Medulla oblongata (tissue), 1 donor: ENCODE results near the gene FAM3C.

ENCODE experiments used
- DNase-seq: peaks from one replicate; pipeline ENCODE4 v3.0.0-alpha.2; 2015; ENCODE audit errors: extremely low spot score

Gene FAM3C

DNA sequence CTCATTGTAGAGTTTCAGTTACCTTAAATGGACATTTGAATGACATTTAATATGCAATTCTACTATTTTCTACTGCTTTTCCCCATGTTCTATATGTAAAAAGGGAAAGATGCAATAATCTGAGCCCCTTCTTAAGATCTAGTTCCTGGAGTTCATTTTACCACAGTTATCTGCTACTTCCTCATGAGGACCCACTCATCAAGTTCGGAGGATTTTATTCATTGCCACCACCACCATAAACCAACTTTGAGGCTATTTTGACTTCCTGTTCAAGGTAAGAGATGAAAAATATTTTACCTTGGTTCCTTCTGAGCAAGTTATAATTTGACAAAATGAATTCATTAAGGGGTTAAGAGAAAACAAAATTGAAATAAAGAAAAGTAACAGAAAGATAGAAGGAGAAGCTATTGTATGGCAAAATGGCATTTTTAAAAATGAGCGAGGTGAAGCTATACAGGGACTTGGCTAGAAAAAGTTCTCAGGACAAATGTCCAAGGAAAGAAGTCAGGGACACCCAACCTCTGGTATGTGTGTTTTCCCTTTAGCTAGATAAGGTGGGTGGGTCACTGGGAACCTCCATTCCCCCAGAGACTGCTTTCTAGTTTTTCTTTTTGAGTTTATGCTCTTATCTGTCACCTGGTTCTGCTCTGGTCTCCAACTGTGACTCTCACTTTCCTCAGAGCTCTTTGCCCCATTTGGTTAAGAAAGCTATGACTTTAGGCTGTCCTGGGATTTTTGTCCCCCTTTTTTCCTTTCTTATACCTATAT, 14.9 kb upstream of the FAM3C start:
- no peak for DNase-seq

DNA sequence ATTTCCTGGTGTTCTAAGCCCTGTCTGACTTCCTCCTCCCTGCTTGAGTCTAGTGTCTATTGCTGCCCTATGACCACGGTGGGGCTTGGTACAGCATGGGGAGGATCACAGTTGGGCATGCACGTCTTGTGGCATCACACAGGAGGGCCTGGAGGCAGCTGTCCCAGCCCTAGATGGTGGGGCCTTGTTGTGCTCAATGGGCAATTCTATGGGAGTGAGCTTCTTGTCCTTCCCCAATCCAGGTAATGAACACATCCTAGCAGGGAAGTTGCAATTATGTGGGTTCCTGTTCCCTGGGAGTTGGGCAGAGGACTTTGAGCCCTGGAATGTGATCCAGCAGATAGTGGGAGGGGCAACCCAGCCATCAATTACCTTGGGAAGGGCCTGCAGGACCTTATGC, 10.8 kb upstream of the FAM3C start:
- no peak for DNase-seq

DNA sequence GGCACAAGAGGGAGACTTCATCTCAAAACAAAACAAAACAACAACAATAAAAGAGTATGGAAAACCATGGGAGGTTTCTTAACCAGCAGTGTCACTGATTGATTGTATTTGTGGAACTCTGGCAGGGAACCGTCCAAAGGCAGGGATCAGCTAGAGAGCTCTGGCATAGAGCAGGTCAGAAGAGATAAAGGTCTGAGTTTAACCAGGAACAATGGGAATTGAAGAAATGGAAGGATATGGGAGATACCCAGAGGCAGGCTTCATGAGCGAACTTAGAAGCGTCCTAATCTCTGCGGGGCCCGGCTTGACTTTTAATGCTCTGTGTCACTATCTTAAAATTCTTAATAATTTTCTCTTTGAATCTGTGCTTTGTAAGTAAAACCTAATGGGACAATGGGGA, 10.4 kb upstream of the FAM3C start:
- DNase-seq, result no peak

DNA sequence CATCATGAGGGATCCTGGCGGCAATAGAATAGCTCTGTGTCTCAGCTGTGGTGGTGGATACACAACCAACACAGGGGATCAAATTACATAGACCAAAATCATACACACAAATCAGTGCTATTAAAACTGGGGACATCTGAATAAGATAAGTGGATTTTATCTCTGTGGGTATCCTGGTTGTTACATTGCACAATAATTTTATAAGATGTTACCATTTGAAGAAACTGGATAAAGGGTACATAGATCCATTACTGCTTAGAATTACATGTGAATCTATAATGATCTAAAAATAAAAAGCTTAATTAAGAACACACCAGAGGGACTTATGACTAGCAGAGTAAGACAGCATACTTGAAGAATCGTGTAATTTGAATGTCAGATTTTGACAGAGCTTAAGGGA, 8.2 kb upstream of the FAM3C start:
- no peak for DNase-seq

DNA sequence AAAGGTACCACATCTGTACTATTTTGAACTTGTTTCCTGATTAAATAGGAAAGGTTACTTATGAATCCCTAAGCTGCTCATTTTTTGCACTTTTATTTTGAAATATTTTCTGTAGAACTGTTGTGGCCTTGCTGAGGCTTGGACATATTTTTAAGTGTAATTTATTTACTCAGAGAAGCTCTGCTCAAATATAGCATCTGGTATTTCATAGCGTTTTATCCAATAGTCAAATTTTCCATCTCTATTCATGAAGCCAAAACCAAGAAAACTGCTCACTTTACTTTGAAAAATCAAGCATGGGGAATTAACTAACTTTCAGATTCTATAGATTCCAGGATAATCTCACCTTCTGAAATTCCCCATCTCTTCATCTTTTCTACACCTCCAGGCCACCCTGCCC, 6.6 kb upstream of the FAM3C start:
- DNase-seq, result no peak

DNA sequence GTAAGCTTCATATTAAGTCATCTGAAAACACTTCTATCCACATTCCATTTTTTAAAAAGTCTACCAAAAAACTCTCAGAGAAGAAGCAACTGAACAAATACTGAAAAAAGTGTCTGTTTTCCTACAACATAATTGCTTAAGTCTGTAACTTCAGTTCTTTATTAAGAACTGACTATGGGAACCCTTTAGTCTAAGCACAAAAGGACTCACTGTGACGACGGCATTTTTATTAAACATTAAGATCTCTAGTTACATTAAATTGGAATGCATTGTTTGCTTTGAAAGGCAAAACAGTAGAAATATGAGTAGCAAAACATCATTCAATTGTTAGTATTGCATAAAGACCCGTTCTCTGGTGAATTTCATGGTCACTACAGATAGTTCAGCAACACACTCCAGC, 5.8 kb upstream of the FAM3C start:
- DNase-seq, result no peak

DNA sequence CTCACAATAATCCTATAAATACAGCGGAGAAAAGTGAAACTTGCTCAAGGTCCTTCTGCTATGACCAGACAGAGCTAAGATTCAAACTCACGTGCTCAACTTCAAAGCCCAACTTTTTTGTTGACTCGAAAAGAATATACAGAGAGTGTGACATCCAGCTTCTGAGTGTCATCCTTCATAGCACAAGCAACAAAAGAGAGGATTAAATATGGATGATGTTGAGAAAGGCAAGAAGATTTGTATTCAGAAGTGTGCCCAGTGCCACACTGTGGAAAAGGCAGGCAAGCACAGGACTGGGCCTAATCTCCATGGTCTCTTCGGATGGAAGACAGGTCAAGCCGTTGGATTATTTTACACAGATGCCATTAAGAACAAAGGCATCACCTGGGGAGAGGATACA, 2.1 kb upstream of the FAM3C start:
- peak; percentile 41 for DNase-seq

DNA sequence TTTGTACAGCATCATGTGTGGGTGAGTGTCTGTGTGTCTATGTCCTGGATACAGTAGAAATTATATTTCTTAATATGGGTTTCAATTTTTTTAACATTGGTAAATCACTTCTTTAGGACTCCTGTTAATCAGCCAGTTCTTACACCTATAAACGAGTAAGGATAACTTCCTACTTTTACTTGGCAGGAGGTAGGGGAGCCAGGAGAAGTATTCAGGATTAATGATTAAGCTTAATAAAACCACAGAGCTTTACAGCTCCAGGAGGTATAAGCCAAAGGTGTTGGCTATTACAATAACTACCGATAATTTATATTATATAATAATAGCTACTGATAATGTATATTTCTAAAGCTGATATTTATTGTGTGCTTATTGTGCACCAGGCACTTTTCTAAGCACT, 1.7 kb upstream of the FAM3C start:
- DNase-seq, result no peak

DNA sequence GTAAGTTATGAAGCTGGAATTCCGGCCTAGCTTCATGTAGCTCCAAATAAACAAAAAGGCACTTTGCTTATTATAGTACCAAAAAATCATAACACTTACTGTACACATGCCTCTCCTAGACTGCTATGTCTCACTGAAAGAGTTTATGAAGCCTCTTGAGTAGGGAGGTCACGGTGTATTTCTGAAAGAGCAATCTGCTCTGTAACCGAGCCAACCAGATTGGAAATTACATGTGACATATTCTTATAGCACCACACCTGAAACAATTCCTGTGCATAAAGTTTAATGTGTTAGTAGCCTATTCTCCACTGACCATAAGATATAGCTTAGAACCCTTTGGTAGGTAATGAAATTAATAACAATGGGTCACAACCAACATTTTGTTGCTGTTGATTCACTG, 1.3 kb upstream of the FAM3C start:
- no peak for DNase-seq

DNA sequence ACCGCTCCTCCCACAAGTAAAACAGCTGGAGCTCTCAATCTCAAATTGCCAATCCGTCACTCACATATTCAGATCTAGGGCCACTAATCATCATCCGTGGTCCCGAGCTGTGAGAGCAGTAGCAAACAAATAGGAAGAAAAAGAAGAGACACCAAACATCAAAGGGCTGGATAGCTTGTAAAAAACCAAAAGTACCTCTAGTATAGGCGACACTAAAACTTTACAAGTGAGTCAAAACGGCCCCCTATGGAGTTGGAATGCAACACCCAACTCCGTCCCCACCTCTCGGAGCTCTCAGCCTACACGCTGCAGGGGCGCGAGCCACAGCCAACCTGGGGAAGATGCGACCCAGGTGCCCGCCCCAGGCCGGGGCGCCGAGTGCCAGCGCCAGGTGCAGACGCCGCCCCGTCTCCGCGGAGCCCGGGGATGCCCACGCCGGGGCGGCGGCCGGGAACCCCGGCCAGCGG, 581 bp downstream of the FAM3C start:
- peak; percentile 32 for DNase-seq

DNA sequence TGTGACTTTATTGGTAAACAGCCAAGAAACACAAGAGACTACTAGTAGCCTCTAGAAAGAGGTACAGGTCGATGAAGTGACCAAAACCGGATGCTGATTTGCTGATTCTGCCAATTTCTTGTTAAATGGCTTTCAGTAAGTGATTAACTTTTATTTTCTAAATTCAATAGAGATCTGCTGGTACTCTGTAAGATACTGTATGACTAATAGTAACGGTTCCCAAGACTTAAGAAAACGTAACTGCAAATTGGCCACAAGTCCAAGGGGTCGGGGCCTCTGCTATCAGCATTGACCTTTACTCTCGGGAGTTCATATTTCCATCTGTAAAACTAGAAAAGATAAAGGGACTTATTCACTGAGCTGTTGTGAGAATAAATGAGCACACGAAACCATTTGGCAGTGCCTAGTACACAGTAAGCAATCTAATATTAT, 1.4 kb downstream of the FAM3C start:
- no peak for DNase-seq

DNA sequence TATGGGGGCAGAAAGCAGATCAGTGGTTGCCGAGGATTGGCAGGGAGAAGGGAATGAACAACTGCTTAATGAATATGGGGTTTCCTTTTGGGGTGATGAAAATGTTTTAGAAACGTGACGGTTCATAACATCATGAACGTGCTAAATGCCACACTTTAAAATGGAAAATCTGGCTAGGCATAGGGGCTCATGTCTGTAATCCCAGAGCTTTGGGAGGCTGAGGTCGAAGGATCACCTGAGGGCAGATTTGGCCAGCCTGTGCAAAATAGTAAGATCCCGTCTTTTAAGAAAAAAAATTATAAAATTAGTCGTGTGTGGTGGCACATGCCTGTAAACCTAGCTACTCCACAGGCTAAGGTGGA, 3.1 kb downstream of the FAM3C start:
- DNase-seq, result no peak

DNA sequence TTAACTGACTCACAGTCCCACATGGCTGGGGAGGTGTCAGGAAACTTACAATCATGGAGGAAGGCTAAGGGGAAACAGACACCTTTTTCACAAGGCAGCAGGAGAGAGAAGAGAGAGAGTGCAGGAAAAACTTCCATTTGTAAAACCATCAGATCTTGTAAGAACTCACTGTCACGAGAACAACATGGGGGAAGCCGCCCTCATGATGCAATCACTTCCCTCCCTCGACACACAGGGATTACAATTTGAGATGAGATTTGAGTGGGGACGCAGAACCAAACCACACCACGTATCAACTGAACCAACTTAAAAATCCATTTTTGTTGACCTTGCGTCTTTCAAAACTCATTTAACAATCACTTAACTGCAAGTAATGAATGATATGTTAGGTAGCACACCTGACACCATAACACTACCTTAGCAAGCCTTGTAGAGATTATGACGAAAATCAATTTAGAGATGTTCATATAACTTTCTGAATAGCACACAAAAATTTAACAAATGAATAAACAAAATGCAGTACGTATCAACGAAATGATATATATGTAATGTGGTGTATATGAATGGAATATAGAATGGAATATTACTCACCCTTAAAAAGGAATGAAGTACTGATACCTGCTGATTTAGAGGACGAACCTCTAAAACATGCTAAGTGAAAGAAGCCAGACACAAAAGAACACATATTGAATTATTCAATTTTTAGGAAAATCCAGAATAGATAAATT, 3.7 kb downstream of the FAM3C start:
- DNase-seq, result no peak

DNA sequence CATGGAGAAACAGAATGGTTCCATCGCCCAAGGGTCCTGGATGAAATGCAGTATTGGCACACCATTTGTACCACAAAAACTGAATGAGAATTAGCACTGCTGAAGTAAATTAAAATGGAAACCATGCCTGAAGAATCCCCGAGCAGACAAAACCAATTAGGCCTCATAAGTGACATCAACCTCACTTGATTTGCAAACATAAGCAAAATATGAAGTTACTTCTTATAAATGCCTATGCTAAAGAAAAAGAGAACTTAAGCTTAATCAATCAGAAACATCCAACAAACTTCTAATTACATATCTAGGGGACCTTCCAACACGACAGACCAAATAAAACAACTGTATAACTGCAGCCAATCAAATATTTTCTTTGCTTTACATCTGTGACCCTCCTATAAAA, 4.4 kb downstream of the FAM3C start:
- no peak for DNase-seq

DNA sequence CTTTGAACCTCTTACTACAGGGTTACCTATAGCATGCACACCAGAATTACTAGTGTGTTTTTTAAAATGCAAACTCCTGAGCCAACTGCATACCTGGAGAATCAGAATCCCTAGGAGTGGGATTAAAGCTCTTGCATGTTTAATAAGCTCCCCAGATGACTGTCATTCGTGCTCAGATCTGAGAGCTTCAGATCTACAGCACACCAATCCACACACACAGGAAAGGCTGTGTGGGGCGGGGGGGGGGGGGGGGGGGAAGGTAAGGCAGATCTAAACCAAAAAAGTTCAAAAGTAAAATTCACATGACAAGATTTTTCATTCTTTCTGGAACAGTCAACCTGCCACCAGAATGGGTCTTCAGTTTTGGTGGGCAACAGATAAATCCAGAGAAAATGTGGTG, 5.5 kb downstream of the FAM3C start:
- no peak for DNase-seq

DNA sequence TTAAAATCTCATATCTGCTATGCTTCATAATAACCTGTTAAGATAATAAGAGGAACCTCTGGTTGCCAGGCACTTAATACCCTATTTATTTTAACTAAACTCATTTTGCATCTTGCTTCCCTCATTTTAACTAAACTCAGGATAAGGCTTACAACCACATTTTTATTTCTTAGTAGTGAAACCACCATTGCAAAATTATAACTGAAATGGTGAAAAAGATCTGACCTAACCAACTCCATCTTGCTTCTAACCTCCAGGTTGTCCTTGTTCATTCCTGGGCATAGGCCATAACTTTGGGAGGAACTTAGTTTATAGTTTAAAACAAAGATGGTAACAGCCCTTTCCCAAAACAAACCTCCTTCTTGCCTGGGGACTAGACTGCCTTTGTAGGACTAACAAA, 6.0 kb downstream of the FAM3C start:
- DNase-seq, result no peak

DNA sequence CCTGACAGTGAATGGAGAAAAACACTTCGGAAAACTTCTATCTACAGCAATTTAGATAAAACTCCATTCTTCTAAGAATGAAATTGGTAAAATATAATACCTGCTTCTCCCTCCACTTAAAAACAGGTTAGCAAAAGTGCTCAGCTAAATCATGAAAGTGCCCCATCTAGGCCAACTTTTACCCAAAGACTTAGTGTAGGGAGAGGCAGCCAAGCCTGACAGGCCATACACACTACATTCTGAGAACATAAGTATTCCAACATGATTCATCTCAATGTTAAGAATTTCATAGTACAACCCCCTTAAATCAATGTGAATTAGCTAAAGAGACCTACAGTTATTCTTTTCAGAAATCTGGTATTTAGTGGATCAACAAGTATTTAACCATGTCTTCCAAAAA, 7.2 kb downstream of the FAM3C start:
- no peak for DNase-seq

DNA sequence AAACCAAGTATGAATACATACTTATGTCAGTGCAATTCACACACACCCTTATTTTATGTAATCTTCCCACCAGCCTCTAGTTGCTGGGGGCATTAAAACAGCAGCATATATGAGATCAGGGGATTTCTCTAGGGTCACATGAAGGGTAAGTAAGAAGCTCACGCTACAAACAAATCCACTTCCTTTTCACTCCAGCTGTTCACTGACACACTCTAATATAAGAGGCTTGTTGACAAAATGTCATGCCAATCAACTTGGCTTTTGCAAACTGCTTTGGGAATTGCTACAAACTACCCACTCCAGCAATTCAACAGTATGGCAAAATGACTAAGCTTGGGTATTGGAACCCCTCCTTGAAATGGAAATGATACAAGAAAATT, 10.3 kb downstream of the FAM3C start:
- no peak for DNase-seq

DNA sequence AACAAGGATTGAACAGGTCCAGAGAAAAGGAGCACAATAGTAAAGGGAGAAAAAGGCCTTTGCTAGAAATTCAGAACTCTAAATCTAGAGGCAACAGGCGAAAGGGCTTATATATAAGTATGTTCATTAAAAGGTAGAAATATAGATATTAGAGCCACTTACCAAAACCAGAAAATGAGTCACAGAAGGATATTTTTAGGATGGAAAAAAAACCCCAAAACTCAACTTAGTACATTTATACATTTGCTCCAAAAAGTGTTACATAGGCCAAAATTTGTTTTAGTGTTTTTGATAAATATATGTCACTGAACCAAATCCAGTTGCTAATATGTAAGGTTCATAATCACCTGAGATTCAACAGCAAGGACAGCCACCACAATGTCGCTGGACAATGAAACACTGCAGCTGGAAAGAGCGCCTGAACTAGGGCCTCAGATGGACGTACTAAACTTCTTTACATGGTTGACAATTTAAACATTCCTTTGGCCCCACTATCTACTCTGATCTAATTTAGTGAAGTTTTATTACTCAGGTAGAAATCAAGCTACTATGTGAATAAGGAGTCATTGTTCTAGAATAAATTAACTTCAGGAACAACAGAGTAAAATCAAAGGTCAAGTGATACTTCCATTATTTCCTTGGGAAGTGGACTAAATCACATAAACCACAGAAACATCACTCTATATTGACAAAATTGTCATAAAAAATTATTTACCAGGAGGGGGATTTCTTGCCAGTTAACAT, 10.9 kb downstream of the FAM3C start:
- no peak for DNase-seq

DNA sequence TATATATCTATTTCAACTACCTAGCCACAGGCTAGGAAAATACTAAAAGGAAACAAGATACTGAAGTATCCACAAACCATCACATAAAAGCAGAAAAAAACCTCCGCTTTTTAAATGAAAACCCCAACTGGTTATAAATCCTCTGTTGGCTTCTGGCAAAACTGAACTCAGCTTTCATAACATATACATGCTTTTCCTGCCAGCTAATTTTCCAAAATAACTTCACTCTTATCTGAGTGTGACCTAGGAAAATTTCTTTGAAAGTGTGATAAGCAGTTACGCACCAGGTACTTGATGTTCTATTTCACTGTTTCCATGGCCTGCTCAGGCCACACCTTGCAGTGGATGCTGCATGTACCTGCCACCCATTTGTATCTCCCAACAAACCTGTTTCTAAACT, 11.8 kb downstream of the FAM3C start:
- DNase-seq, result no peak

DNA sequence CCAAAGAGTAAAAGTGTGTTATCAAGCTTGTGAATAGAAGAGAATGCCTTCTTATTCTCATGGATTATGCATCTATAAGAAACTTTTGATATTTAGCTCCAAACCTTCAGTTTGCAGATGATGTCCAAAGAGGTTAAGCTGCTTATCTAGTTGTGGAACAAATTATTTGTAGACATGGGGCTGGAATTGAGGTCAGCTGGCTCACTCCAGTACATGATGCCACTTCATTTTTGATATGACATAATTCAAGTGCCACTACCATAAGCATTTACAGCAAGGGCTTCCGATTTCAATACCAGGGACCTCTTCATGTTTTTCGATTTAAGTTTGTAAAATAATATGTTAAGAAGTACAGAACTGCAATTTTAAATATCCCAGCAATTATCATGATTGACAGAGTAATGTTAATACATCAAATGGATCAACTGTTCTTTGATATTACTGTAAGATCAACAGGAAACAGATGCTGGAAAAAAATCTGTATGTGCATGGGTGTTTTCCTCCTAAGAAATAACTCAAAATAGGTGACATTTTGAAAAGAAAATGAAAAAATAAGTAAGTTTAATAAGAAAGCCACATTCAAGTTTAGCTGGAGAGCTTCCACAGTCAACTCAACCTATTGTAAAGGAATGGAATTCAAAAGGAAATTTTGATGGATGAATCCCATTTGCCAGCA, 12.7 kb downstream of the FAM3C start:
- no peak for DNase-seq

DNA sequence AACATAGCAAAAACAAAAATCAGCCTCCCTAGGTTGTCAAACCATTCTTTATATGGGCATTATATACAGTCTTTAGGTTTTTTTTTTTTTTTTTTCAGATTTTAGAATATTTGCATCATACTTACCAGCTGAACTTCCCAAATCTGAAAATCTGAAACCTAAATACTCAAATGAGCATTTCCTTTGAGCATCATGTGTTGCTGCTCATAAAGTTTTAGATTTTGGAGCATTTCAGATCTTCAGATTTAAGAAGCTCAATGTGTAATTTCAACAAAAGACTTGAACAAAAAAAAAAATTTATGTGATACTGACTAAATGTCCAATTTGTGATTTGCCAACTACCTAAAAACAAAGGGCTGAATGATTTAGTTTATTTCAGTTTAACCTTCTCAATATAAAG, 13.6 kb downstream of the FAM3C start:
- no peak for DNase-seq
